A549 (cell line): ENCODE data around the gene GLIPR2. TPM values are rescaled to one million over a fixed set of nuclear protein-coding genes. Genes with fewer than 3 reads are reported as not detected.

Experiments
- ATAC-seq, 2 experiments: fragments of 200-7000 bp in 1 of 2; fragments of >200 bp in 1 of 2; cut with Nextera tagmentation in 1 of 2; cut with Tn5 transposase in 1 of 2; 3 replicates each; pipeline versions ENCODE4 v1.8.0 to v1.9.1; 2018 to 2020; ENCODE audit warnings: mild to moderate bottlenecking in 1 of 2, moderate library complexity in 1 of 2
- CTCF ChIA-PET: fragments of 300-600 bp; sonication (Branson Sonifier 250); formaldehyde crosslinking; extraction: SDS; loops from one replicate; lab custom pipeline; 2021; ENCODE audit warnings: antibody characterized with exemption, inconsistent platforms; lab: Yijun Ruan, JAX
- POLR2A ChIA-PET: fragments of 350-600 bp; formaldehyde crosslinking; extraction: SDS; loops from one replicate; lab custom pipeline; 2021; ENCODE audit warnings: antibody characterized with exemption, inconsistent platforms; lab: Yijun Ruan, JAX
- DNase-seq, 2 experiments: peaks; one replicate each; pipeline versions ENCODE4 v3.0.0 to v3.0.0-alpha.2; 2011 to 2016; ENCODE audit warnings: low read depth in 1 of 2, low spot score in 1 of 2
- FAIRE-seq: peaks from 2 replicates; lab custom pipeline; 2011; peaks lifted over from hg19 to GRCh38; lab: Jason Lieb, UNC
- H3K27ac ChIP-seq, 2 experiments: fragments of >200 bp; sonication (Bioruptor Twin); formaldehyde crosslinking; 3 replicates each; pipeline ENCODE4 v1.5.1; 2016 to 2017
- H3K4me1 ChIP-seq: fragments of >200 bp; sonication (Bioruptor Twin); formaldehyde crosslinking; 3 replicates; pipeline ENCODE4 v1.6.1; 2016
- H3K4me2 ChIP-seq: fragments of >200 bp; sonication (Bioruptor Twin); formaldehyde crosslinking; 3 replicates; pipeline ENCODE4 v1.6.1; 2016
- H3K4me3 ChIP-seq: fragments of >200 bp; sonication (Bioruptor Twin); formaldehyde crosslinking; 3 replicates; pipeline ENCODE4 v1.5.1; 2016
- H3K9me3 ChIP-seq: fragments of >200 bp; sonication (Bioruptor Twin); formaldehyde crosslinking; 3 replicates; pipeline ENCODE4 v1.6.1; 2016
- CEBPB ChIP-seq, 2 experiments: fragments of >200 bp in 1 of 2; sonication (Bioruptor Twin) in 1 of 2; formaldehyde crosslinking in 1 of 2; IDR thresholded peaks; 2 replicates each; pipeline ENCODE4 v1.6.1; 2012 to 2016
- EHF ChIP-seq: fragments of 250-450 bp; sonication (Bioruptor Pico); IDR thresholded peaks from 2 replicates; pipeline ENCODE4 v1.5.0; 2020; ENCODE audit warnings: mild to moderate bottlenecking
- EP300 ChIP-seq, 2 experiments: fragments of >200 bp; sonication (Bioruptor Twin); formaldehyde crosslinking; IDR thresholded peaks; 2 replicates in 1 of 2; 3 replicates in 1 of 2; pipeline ENCODE4 v1.6.1; 2016 to 2017
- FOSL2 ChIP-seq, 2 experiments: fragments of 450-650 bp in 1 of 2; fragments of >200 bp in 1 of 2; sonication (Bioruptor Twin) in 1 of 2; formaldehyde crosslinking; IDR thresholded peaks; 2 replicates each; pipeline versions ENCODE4 v1.5.0 to v1.6.1; 2016 to 2020; ENCODE audit warnings: mild to moderate bottlenecking in 1 of 2, moderate library complexity in 1 of 2
- GATA3 ChIP-seq: IDR thresholded peaks from 2 replicates; pipeline ENCODE4 v1.6.1; 2012; ENCODE audit warnings: borderline replicate concordance
- JUN ChIP-seq, 2 experiments: fragments of >200 bp; sonication (Bioruptor Twin); formaldehyde crosslinking; IDR thresholded peaks; 2 replicates in 1 of 2; 3 replicates in 1 of 2; pipeline ENCODE4 v1.6.1; 2016 to 2017
- JUNB ChIP-seq: fragments of >200 bp; sonication (Bioruptor Twin); formaldehyde crosslinking; IDR thresholded peaks from 2 replicates; pipeline ENCODE4 v1.6.1; 2016
- KDM5A ChIP-seq: fragments of 200-600 bp; sonication (generic); IDR thresholded peaks from 2 replicates; pipeline ENCODE4 v1.6.1; 2016; ENCODE audit warnings: antibody characterized with exemption, mild to moderate bottlenecking
- NR3C1 ChIP-seq: fragments of >200 bp; sonication (Bioruptor Twin); formaldehyde crosslinking; IDR thresholded peaks from 3 replicates; pipeline ENCODE4 v1.6.1; 2017
- RAD21 ChIP-seq, 2 experiments: fragments of >200 bp in 1 of 2; sonication (Bioruptor Twin) in 1 of 2; formaldehyde crosslinking in 1 of 2; IDR thresholded peaks in 1 of 2; conservative IDR thresholded peaks in 1 of 2; 2 replicates in 1 of 2; 3 replicates in 1 of 2; pipeline ENCODE4 v1.6.1; 2012 to 2018; ENCODE audit warnings: inconsistent platforms in 1 of 2
- RARB ChIP-seq: fragments of 250-450 bp; sonication (Bioruptor Pico); IDR thresholded peaks from 2 replicates; pipeline ENCODE4 v1.8.0; 2021; ENCODE audit warnings: mild to moderate bottlenecking, moderate library complexity
- RFX5 ChIP-seq: fragments of 450-650 bp; IDR thresholded peaks from 2 replicates; pipeline ENCODE4 v1.7.1; 2014; ENCODE audit warnings: antibody characterized with exemption, mild to moderate bottlenecking, moderate library complexity
- RNF2 ChIP-seq: fragments of 200-600 bp; sonication (generic); IDR thresholded peaks from 2 replicates; pipeline ENCODE4 v1.6.1; 2016; ENCODE audit warnings: low read depth, mild to moderate bottlenecking, antibody characterized with exemption, moderate library complexity, borderline replicate concordance
- ZC3H11A ChIP-seq: fragments of 450-650 bp; IDR thresholded peaks from 2 replicates; pipeline ENCODE4 v1.6.1; 2014; ENCODE audit warnings: antibody characterized with exemption, mild to moderate bottlenecking
- WGBS: methylation state at CpG from one replicate; pipeline ENCODE4 v1.1.6; 2017; ENCODE audit errors: missing lambda C conversion rate; 5-methylcytosine and 5-hydroxymethylcytosine counted together
- polyA plus RNA-seq, 4 experiments: library from polyadenylated mRNA; depleted of rRNA in 3 of 4; stranded (reverse); fragments of >200 nt; fragmentation: RNase III in 1 of 4; extraction: RNeasy Plus Mini Kit Qiagen cat#74134 plus additional on column Dnase treatment in 1 of 4; gene quantifications; 2 replicates in 3 of 4; 3 replicates in 1 of 4; pipeline ENCODE4 v1.2.3, GENCODE V29; 2011 to 2017
- TF ChIP-seq, protein P1 (sequence below): fragments of 450-650 bp; IDR thresholded peaks from 2 replicates; pipeline ENCODE4 v1.6.1; 2014; ENCODE audit warnings: antibody characterized with exemption
- TF ChIP-seq, protein P2 (sequence below): fragments of >200 bp; sonication (Bioruptor Twin); formaldehyde crosslinking; IDR thresholded peaks from 2 replicates; pipeline ENCODE4 v1.6.1; 2016
- TF ChIP-seq, protein P3 (sequence below): fragments of >200 bp; sonication (Bioruptor Twin); formaldehyde crosslinking; IDR thresholded peaks from 3 replicates; pipeline ENCODE4 v1.5.1; 2016
- TF ChIP-seq, protein P4 (sequence below): fragments of >200 bp; sonication (Bioruptor Twin); formaldehyde crosslinking; IDR thresholded peaks from 3 replicates; pipeline ENCODE4 v1.6.1; 2016
- TF ChIP-seq, protein P5 (sequence below): IDR thresholded peaks from 2 replicates; pipeline ENCODE4 v1.6.1; 2012; ENCODE audit warnings: low read depth, borderline replicate concordance

GLIPR2 gene
- polyA plus RNA-seq, 2 of the 4 experiments (the other 2 are of a cell fraction): 9.0 to 16.0 TPM

DNA sequence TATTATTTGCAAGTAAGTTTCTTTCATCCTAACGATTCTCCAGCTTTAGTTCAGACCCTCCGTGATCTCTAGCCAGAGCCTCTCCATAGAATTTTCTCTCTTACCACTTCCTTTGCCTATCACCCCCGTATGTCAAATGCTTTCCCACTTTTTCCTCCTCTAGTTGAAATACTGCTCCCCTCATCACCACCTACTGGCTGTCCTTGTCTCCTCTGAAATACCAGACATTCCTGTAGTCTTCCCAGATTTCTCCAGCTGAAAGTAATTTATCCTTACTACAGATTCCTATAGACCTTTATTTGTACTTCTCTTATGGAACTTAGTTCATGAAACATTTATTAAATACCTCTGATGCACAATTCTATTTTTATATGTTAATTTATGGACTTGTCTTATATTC, 36.0 kb upstream of the GLIPR2 start:
- ATAC-seq (no peak), FAIRE-seq (no peak), DNase-seq (no peak)
- peaks cover 26% of the 10 kb centered on the region for H3K4me1 ChIP-seq
- TF ChIP-seq, protein P1, sequence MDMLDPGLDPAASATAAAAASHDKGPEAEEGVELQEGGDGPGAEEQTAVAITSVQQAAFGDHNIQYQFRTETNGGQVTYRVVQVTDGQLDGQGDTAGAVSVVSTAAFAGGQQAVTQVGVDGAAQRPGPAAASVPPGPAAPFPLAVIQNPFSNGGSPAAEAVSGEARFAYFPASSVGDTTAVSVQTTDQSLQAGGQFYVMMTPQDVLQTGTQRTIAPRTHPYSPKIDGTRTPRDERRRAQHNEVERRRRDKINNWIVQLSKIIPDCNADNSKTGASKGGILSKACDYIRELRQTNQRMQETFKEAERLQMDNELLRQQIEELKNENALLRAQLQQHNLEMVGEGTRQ: no peak
- TF ChIP-seq EP300 (IDR thresholded peaks at IDR 0.05) (no peak), RARB (CRISPR knock-in tag) (no peak), KDM5A (no peak), RFX5 (no peak), RAD21 (conservative IDR thresholded peaks at IDR 0.05 in 1 of 2, IDR thresholded peaks at IDR 0.05 in 1 of 2) (peak in 1 of 2 experiments; percentile 22; a peak in 2 of 5 replicates)
- TF ChIP-seq, protein P2, sequence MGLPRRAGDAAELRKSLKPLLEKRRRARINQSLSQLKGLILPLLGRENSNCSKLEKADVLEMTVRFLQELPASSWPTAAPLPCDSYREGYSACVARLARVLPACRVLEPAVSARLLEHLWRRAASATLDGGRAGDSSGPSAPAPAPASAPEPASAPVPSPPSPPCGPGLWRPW: no peak
- peak overlapping the region in 1 of 2 experiments; percentile 62; a peak in 3 of 6 replicates for H3K27ac ChIP-seq
- ChIA-PET CTCF (interaction anchor here (0.7 to 22.4 kb wide), 16 partner anchors 10 to 151 kb away, joined by 3 to 321 read pairs (median 4); partner anchors contain the start of genes CCIN and RECK), POLR2A (interaction anchor here (3.5 kb wide), 1 partner anchor 90 kb away, joined by 21 read pairs; the partner anchor contains the start of gene CLTA)
- no peak overlapping the region for H3K4me3 ChIP-seq
- peak overlapping the region; percentile 49 for H3K4me2 ChIP-seq
- no peaks in the 10 kb centered on the region for H3K9me3 ChIP-seq
- WGBS: 75% methylated on average over 3 of the region's 3 CpGs

DNA sequence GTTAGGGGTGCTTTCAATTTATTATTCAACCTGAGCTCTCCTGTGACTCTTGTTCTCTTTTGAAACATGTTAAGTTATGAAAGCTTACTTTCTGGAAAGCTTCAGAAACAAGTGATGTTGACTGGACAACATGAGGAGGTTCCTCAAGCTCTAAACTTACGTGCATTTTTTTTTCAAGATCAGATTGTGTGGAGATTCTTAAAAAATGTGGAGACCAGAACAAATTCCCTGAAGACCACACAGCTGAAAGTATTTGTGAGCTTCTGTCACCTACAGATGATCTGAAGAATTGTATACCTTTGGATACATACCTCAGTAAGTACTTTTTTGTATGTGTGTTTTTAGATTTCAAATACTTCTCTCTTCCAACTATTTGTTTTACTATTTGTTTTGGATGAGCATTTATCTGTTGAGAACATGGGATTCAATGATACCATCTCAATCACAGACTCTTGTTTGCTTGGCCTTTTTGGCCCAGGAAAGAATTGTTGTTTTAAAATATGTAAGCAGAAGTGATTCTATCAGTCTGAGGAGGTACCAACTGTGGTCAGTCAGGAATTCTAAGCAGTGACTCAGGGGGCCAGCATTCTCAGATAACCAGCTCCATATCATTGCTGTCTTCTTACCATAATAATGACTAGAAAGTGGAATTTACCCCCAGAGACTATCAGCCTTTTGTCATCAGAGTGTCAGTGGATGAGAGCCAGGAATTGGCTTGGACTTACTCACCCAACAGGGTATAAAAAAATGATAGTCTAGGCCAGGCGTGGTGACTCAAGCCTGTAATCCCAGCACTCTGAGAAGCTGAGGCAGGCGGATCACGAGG, 34.4 kb upstream of the GLIPR2 start:
- ChIA-PET POLR2A (interaction anchor here (0.5 to 3.5 kb wide), 10 partner anchors 35 to 819 kb away, joined by 3 to 21 read pairs (median 3); partner anchors contain the start of genes CLTA, GLIPR2 and GNE), CTCF (interaction anchor here (0.7 to 22.4 kb wide), 31 partner anchors 12 to 229 kb away, joined by 3 to 321 read pairs (median 5); partner anchors contain the start of genes CCIN, CLTA, GLIPR2 and RECK)
- peak; percentile 95 to 96 for ATAC-seq
- Histone ChIP-seq H3K27ac (peak overlapping the region; percentile 26 to 77), H3K4me3 (no peak overlapping the region)
- TF ChIP-seq NR3C1 (no peak), JUNB (peak; percentile 87), EHF (no peak), FOSL2 (IDR thresholded peaks at IDR 0.05) (peak; percentile 75), FOSL2 (CRISPR knock-in tag; IDR thresholded peaks at IDR 0.05) (peak; percentile 87), ZC3H11A (no peak), JUN (IDR thresholded peaks at IDR 0.05) (peak; percentile 69 to 80; a peak in 3 of 5 replicates), EP300 (IDR thresholded peaks at IDR 0.05) (peak; percentile 55 to 80; a peak in 3 of 5 replicates), GATA3 (peak; percentile 98), RNF2 (no peak), CEBPB (IDR thresholded peaks at IDR 0.05) (peak in 1 of 2 experiments; percentile 65; a peak in 2 of 4 replicates)
- TF ChIP-seq, protein P3, sequence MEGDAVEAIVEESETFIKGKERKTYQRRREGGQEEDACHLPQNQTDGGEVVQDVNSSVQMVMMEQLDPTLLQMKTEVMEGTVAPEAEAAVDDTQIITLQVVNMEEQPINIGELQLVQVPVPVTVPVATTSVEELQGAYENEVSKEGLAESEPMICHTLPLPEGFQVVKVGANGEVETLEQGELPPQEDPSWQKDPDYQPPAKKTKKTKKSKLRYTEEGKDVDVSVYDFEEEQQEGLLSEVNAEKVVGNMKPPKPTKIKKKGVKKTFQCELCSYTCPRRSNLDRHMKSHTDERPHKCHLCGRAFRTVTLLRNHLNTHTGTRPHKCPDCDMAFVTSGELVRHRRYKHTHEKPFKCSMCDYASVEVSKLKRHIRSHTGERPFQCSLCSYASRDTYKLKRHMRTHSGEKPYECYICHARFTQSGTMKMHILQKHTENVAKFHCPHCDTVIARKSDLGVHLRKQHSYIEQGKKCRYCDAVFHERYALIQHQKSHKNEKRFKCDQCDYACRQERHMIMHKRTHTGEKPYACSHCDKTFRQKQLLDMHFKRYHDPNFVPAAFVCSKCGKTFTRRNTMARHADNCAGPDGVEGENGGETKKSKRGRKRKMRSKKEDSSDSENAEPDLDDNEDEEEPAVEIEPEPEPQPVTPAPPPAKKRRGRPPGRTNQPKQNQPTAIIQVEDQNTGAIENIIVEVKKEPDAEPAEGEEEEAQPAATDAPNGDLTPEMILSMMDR: no peak
- TF ChIP-seq, protein P4, sequence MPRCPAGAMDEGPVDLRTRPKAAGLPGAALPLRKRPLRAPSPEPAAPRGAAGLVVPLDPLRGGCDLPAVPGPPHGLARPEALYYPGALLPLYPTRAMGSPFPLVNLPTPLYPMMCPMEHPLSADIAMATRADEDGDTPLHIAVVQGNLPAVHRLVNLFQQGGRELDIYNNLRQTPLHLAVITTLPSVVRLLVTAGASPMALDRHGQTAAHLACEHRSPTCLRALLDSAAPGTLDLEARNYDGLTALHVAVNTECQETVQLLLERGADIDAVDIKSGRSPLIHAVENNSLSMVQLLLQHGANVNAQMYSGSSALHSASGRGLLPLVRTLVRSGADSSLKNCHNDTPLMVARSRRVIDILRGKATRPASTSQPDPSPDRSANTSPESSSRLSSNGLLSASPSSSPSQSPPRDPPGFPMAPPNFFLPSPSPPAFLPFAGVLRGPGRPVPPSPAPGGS: peak; percentile 71; the same call in 2 of the 3 replicates
- TF ChIP-seq, protein P5, sequence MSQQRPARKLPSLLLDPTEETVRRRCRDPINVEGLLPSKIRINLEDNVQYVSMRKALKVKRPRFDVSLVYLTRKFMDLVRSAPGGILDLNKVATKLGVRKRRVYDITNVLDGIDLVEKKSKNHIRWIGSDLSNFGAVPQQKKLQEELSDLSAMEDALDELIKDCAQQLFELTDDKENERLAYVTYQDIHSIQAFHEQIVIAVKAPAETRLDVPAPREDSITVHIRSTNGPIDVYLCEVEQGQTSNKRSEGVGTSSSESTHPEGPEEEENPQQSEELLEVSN: no peak
- TF ChIP-seq, all 56 proteins: peak for 7
- 13% methylated on average over 4 of the region's 4 CpGs for WGBS
- peak overlapping the region; percentile 49 for H3K4me2 ChIP-seq
- H3K4me1 ChIP-seq: peaks cover 26% of the 10 kb centered on the region
- FAIRE-seq: no peak
- peak; percentile 47 to 90 for DNase-seq
- no peaks in the 10 kb centered on the region for H3K9me3 ChIP-seq
